ENCODE measurements around the gene SLC25A1.
"Not testable (repeated sequence)": the region's sequence is repeated elsewhere in the genome, so short reads cannot be mapped to it uniquely, and the experiment has no call there.

- TF ChIP-seq POLR2AphosphoS5, POLR2A, TAF1, POU2F2 (IDR thresholded peaks at IDR 0.05; ENCODE audit: low read depth, low read length): not testable (repeated sequence)
These were observed 24.3 kb upstream of the SLC25A1 start for GRCh38 chr22:19202799-19203186.
